ENCODE data around the gene PRR7. TPM values are rescaled to one million over a fixed set of nuclear protein-coding genes. Genes with fewer than 3 reads are reported as not detected.

Gene PRR7
- total and polyA plus RNA-seq, 2 of the 13 experiments (the other 11 are each of a cell fraction or from before 2014, with no cell fraction given), result 4.8 to 5.0 TPM

GRCh38 chr5:177447611-177448243, 1.1 kb downstream of the PRR7 start (continued):
- TF ChIP-seq ZSCAN29 (CRISPR knock-in tag; conservative IDR thresholded peaks at IDR 0.05), result peak; percentile 82; the same call in 1 of the 2 replicates
- no peak for TF ChIP-seq DR1 (CRISPR knock-in tag; IDR thresholded peaks at IDR 0.05)
- 0 out of 2 replicates have a peak, but pooled peaks have one; percentile 25 for TF ChIP-seq RNF2 (conservative IDR thresholded peaks at IDR 0.05; ENCODE audit: low read depth)
- TF ChIP-seq CEBPZ (IDR thresholded peaks at IDR 0.05; ENCODE audit: low read length), result no peak
- TF ChIP-seq FOXP4 (CRISPR knock-in tag; IDR thresholded peaks at IDR 0.05), result 0 out of 2 replicates have a peak, but pooled peaks have one; percentile 22
- peak; percentile 42; the same call in 1 of the 2 replicates for TF ChIP-seq ZNF263 (CRISPR knock-in tag; IDR thresholded peaks at IDR 0.05)
- TF ChIP-seq ZNF142 (CRISPR knock-in tag; IDR thresholded peaks at IDR 0.05), result no peak
- TF ChIP-seq IRF2 (CRISPR knock-in tag; IDR thresholded peaks at IDR 0.05), result peak; percentile 50; the same call in 1 of the 2 replicates
- no peak for TF ChIP-seq ZNF17 (CRISPR knock-in tag; IDR thresholded peaks at IDR 0.05)
- no peak for TF ChIP-seq ZNF879 (CRISPR knock-in tag; IDR thresholded peaks at IDR 0.05)
- no peak for TF ChIP-seq ZFP41 (CRISPR knock-in tag; IDR thresholded peaks at IDR 0.05; ENCODE audit: borderline replicate concordance)
- no peak for TF ChIP-seq RFX5 (IDR thresholded peaks at IDR 0.05; ENCODE audit: low read depth, low read length)
- no peak for TF ChIP-seq U2AF1 (optimal IDR thresholded peaks at IDR 0.05; ENCODE audit: low read depth, low read length)
- peak; percentile 42; the same call in 1 of the 2 replicates for TF ChIP-seq DPF2 (CRISPR knock-in tag; IDR thresholded peaks at IDR 0.05; ENCODE audit: borderline replicate concordance, low read depth)
- TF ChIP-seq ZNF484 (CRISPR knock-in tag; IDR thresholded peaks at IDR 0.05; ENCODE audit: borderline replicate concordance, low read depth), result no peak
- peak; percentile 43; the same call in 1 of the 2 replicates for TF ChIP-seq ZBTB21 (CRISPR knock-in tag; IDR thresholded peaks at IDR 0.05)
- TF ChIP-seq ETV5 (CRISPR knock-in tag; IDR thresholded peaks at IDR 0.05; ENCODE audit: borderline replicate concordance), result peak; percentile 71; the same call in 1 of the 2 replicates
- peak; percentile 60 for TF ChIP-seq GATAD2A (CRISPR knock-in tag; IDR thresholded peaks at IDR 0.05)

All from HepG2 (cell line).